IMR-90 (cell line): ENCODE results near the gene NAA60. TPM values are rescaled to one million over a fixed set of nuclear protein-coding genes. Genes with fewer than 3 reads are reported as not detected.
A peak's percentile ranks its signal among the peaks of the same experiment; 100 is the strongest.

Experiments
- ATAC-seq: fragments of 200-7000 bp; cut with Tn5 transposase; 2 replicates; pipeline ENCODE4 v1.9.1; 2020; ENCODE audit warnings: low read depth, mild to moderate bottlenecking, moderate library complexity
- BruUV-seq: library from RNA; stranded (reverse); fragments of 400-500 nt; replicated peaks from 2 replicates; lab custom pipeline; 2021; lab: Mats Ljungman, UMichigan
- CTCF ChIA-PET: fragments of 300-600 bp; formaldehyde crosslinking; extraction: SDS; loops from one replicate; lab custom pipeline; 2021; ENCODE audit warnings: antibody characterized with exemption; lab: Yijun Ruan, JAX
- POLR2A ChIA-PET: fragments of 300-600 bp; sonication (Branson Sonifier 250); formaldehyde crosslinking; loops from one replicate; lab custom pipeline; 2022; ENCODE audit warnings: antibody characterized with exemption; ENCODE audit not compliant: unreplicated experiment; lab: Charles Lee
- DNase-seq: peaks from one replicate; pipeline ENCODE4 v3.0.0; 2013
- H2AFZ ChIP-seq: replicated peaks from 2 replicates; pipeline ENCODE3; 2013; ENCODE audit warnings: low read length, mild to moderate bottlenecking; ENCODE audit not compliant: poor library complexity
- H2AK5ac ChIP-seq: 2 replicates; pipeline ENCODE4 v1.6.1; 2013; ENCODE audit warnings: low read depth, low read length, inconsistent platforms
- H2AK9ac ChIP-seq: replicated peaks from 2 replicates; pipeline ENCODE3; 2013; ENCODE audit warnings: mild to moderate bottlenecking, low read depth, low read length, moderate library complexity; ENCODE audit not compliant: poor library complexity
- H2BK120ac ChIP-seq: 2 replicates; pipeline ENCODE4 v1.6.1; 2013; ENCODE audit warnings: low read depth, low read length, inconsistent platforms
- H2BK15ac ChIP-seq: 3 replicates; pipeline ENCODE4 v1.6.1; 2013; ENCODE audit warnings: low read depth, low read length, inconsistent platforms
- H2BK20ac ChIP-seq: 2 replicates; pipeline ENCODE4 v1.6.1; 2013; ENCODE audit warnings: low read depth, mild to moderate bottlenecking, inconsistent platforms, low read length, moderate library complexity
- H2BK5ac ChIP-seq: 2 replicates; pipeline ENCODE4 v1.6.1; 2013; ENCODE audit warnings: mild to moderate bottlenecking, low read depth, low read length, inconsistent platforms; ENCODE audit not compliant: poor library complexity, severe bottlenecking
- H3K14ac ChIP-seq: replicated peaks from 2 replicates; pipeline ENCODE4 v1.6.1; 2013; ENCODE audit warnings: low read depth, low read length, inconsistent platforms
- H3K18ac ChIP-seq: 2 replicates; pipeline ENCODE4 v1.6.1; 2013; ENCODE audit warnings: low read depth, low read length, control low read depth
- H3K23ac ChIP-seq: 2 replicates; pipeline ENCODE4 v1.6.1; 2013; ENCODE audit warnings: low read depth, low read length, inconsistent platforms
- H3K27ac ChIP-seq: 2 replicates; pipeline ENCODE4 v1.5.1; 2013; ENCODE audit warnings: mild to moderate bottlenecking, control low read depth, low read length; ENCODE audit not compliant: insufficient read depth
- H3K27me3 ChIP-seq: 2 replicates; pipeline ENCODE4 v1.6.1; 2013; ENCODE audit warnings: low read length; ENCODE audit not compliant: control insufficient read depth, insufficient read depth
- H3K36me3 ChIP-seq: 2 replicates; pipeline ENCODE4 v1.6.1; 2013; ENCODE audit warnings: low read length, mixed read lengths; ENCODE audit not compliant: control insufficient read depth, insufficient read depth
- H3K4ac ChIP-seq: 2 replicates; pipeline ENCODE4 v1.6.1; 2013; ENCODE audit warnings: low read depth, low read length, inconsistent platforms
- H3K4me1 ChIP-seq: 2 replicates; pipeline ENCODE4 v1.6.1; 2013; ENCODE audit warnings: low read length, mixed read lengths; ENCODE audit not compliant: control insufficient read depth, insufficient read depth
- H3K4me2 ChIP-seq: 2 replicates; pipeline ENCODE4 v1.6.1; 2013; ENCODE audit warnings: low read depth, mild to moderate bottlenecking, control low read depth, low read length, moderate library complexity
- H3K4me3 ChIP-seq: 2 replicates; pipeline ENCODE4 v1.5.1; 2013; ENCODE audit warnings: low read depth, mild to moderate bottlenecking, control low read depth, low read length, moderate library complexity; ENCODE audit not compliant: insufficient read depth
- H3K56ac ChIP-seq: 2 replicates; pipeline ENCODE4 v1.6.1; 2013; ENCODE audit warnings: low read length, inconsistent platforms; ENCODE audit not compliant: insufficient read depth; ENCODE audit errors: extremely low read depth
- H3K79me1 ChIP-seq, 2 experiments: 2 replicates each; pipeline ENCODE4 v1.6.1; 2013; ENCODE audit warnings: low read length in 2 of 2, inconsistent platforms in 1 of 2, low read depth in 1 of 2
- H3K9ac ChIP-seq: 2 replicates; pipeline ENCODE4 v1.6.1; 2013; ENCODE audit warnings: low read depth, low read length, control low read depth
- H3K9me1 ChIP-seq: 2 replicates; pipeline ENCODE4 v1.6.1; 2013; ENCODE audit warnings: low read length, inconsistent platforms; ENCODE audit not compliant: insufficient read depth
- H3K9me3 ChIP-seq: 2 replicates; pipeline ENCODE4 v1.6.1; 2013; ENCODE audit warnings: low read length; ENCODE audit not compliant: control insufficient read depth, insufficient read depth
- H4K20me1 ChIP-seq: 2 replicates; pipeline ENCODE4 v1.6.1; 2013; ENCODE audit warnings: low read length, inconsistent platforms; ENCODE audit not compliant: insufficient read depth
- H4K5ac ChIP-seq: 2 replicates; pipeline ENCODE4 v1.6.1; 2013; ENCODE audit warnings: mild to moderate bottlenecking, low read depth, low read length, control low read depth
- H4K8ac ChIP-seq, 2 experiments: 2 replicates each; pipeline ENCODE4 v1.6.1; 2013; ENCODE audit warnings: low read depth in 2 of 2, low read length in 2 of 2, control low read depth in 1 of 2, inconsistent platforms in 1 of 2
- H4K91ac ChIP-seq: 2 replicates; pipeline ENCODE4 v1.6.1; 2013; ENCODE audit warnings: low read depth, low read length, inconsistent platforms; ENCODE audit not compliant: insufficient read depth
- CHD1 ChIP-seq: IDR thresholded peaks from 2 replicates; pipeline ENCODE4 v1.6.1; 2012; ENCODE audit warnings: low read depth, low read length, improper control_type of control experiment
- CTCF ChIP-seq: conservative IDR thresholded peaks from 2 replicates; pipeline ENCODE4 v1.5.1; 2012; ENCODE audit warnings: mild to moderate bottlenecking, low read depth, low read length, improper control_type of control experiment
- RCOR1 ChIP-seq: IDR thresholded peaks from 2 replicates; pipeline ENCODE4 v1.6.1; 2012; ENCODE audit warnings: mild to moderate bottlenecking, low read length, improper control_type of control experiment; ENCODE audit not compliant: insufficient replicate concordance
- WGBS, 2 experiments: methylation state at CpG; one replicate each; pipeline versions ENCODE4 v1.1.5 to v1.1.7; 2013; ENCODE audit warnings: missing lambda C conversion rate in 2 of 2; ENCODE audit not compliant: insufficient read length in 1 of 2; ENCODE audit errors: extremely low coverage in 2 of 2; 5-methylcytosine and 5-hydroxymethylcytosine counted together
- dilution Hi-C: fragments of 300-500 bp; cut with HindIII; formaldehyde crosslinking; loops from one replicate; pipeline ENCODE4 v1.14.3; 2018; ENCODE audit warnings: low sequenced_read_pairs; ENCODE audit not compliant: unreplicated experiment
- in situ Hi-C: fragments of 300-500 bp; cut with MboI; formaldehyde crosslinking; loops from 3 replicates; pipeline ENCODE4 v1.14.3; 2019; ENCODE audit warnings: low sequenced_read_pairs, inconsistent platforms, mixed read lengths
- intact Hi-C: fragments of 100-400 bp; cut with micrococcal nuclease; formaldehyde crosslinking; loops from 2 replicates; pipeline ENCODE4 v1.10.0; 2022
- polyA plus RNA-seq, 3 experiments: library from polyadenylated mRNA; depleted of rRNA; stranded (reverse); fragments of >200 nt; gene quantifications; 2 replicates each; pipeline ENCODE4 v1.2.3, GENCODE V29; 2012; ENCODE audit warnings: low replicate concordance in 1 of 3
- total RNA-seq: library from RNA; depleted of rRNA; stranded (reverse); fragments of >200 nt; gene quantifications from 2 replicates; pipeline ENCODE4 v1.2.3, GENCODE V29; 2012

NAA60 gene
- total and polyA plus RNA-seq, 2 of the 4 experiments (the other 2 are of a cell fraction) = 7.5 to 18.0 TPM

GRCh38 chr16:3520413-3520812 is 76.9 kb downstream of the NAA60 start:
- dilution Hi-C loops (no loop called here), intact Hi-C loops (no loop called here), in situ Hi-C loops (no loop called here)
- Histone ChIP-seq H2AFZ (no peak overlapping the region), H3K9ac (no peak overlapping the region), H3K4me2 (no peak overlapping the region), H3K27ac (no peak overlapping the region; the same call in 1 of the 2 replicates), H4K20me1 (no peaks in the 10 kb centered on the region), H3K4me3 (no peak overlapping the region), H2BK120ac (no peak overlapping the region), H2BK20ac (no peak overlapping the region), H2AK5ac (no peak overlapping the region), H2BK15ac (no peak overlapping the region), H3K56ac (no peak overlapping the region), H3K9me3 (no peaks in the 10 kb centered on the region), H2AK9ac (no peak overlapping the region), H3K4ac (no peak overlapping the region), H3K14ac (no peak overlapping the region), H3K79me1 (no peaks in the 10 kb centered on the region), H3K9me1 (no peaks in the 10 kb centered on the region), H2BK5ac (no peak overlapping the region), H3K23ac (no peak overlapping the region), H3K18ac (no peak overlapping the region), H4K8ac (no peak overlapping the region), H4K5ac (no peak overlapping the region), H3K4me1 (peaks cover 1% of the 10 kb centered on the region; the same call in 1 of the 2 replicates), H4K91ac (no peak overlapping the region), H3K36me3 (peaks cover 41% of the 10 kb centered on the region), H3K27me3 (no peaks in the 10 kb centered on the region)
- no peak for ATAC-seq
- DNase-seq = peak; percentile 62
- TF ChIP-seq CTCF = no peak
- TF ChIP-seq CHD1 = no peak
- TF ChIP-seq RCOR1 = no peak
- POLR2A ChIA-PET = no interaction called here
- CTCF ChIA-PET = no interaction called here
- WGBS, 2 experiments = 71% methylated on average over 1 of the region's 4 CpGs; no CpG with 5 or more reads in 1 of the 2 experiments
- BruUV-seq = no TSS peak
